WTC11 (cell line): ENCODE measurements around the gene LRIG1. TPM values are rescaled to one million over a fixed set of nuclear protein-coding genes. Genes with fewer than 3 reads are reported as not detected.

Experiments used
- ATAC-seq: fragments of 200-7000 bp; cut with Tn5 transposase; 2 replicates; pipeline ENCODE4 v1.10.0; 2021; ENCODE audit warnings: mild to moderate bottlenecking, moderate library complexity
- CTCF ChIA-PET: fragments of 300-600 bp; sonication (Branson Sonifier 250); formaldehyde crosslinking; loops from one replicate; lab custom pipeline; 2021; ENCODE audit warnings: antibody characterized with exemption; lab: Charles Lee
- POLR2A ChIA-PET: fragments of 350-600 bp; sonication (Branson Sonifier 250); formaldehyde crosslinking; loops from one replicate; lab custom pipeline; 2021; ENCODE audit warnings: antibody characterized with exemption; lab: Charles Lee
- DNase-seq: peaks from one replicate; pipeline ENCODE4 v3.0.0; 2021; ENCODE audit warnings: low spot score
- H3K27ac Mint-ChIP-seq: 2 replicates; pipeline ENCODE4 v1.8.0; 2021; ENCODE audit warnings: mixed read lengths
- H3K27me3 Mint-ChIP-seq: 2 replicates; pipeline ENCODE4 v1.8.0; 2021; ENCODE audit warnings: low read depth, mild to moderate bottlenecking, moderate library complexity, mixed read lengths
- H3K36me3 Mint-ChIP-seq: 2 replicates; pipeline ENCODE4 v1.8.0; 2021; ENCODE audit warnings: mixed read lengths
- H3K4me1 Mint-ChIP-seq: 2 replicates; pipeline ENCODE4 v1.8.0; 2022; ENCODE audit warnings: mixed read lengths
- H3K4me3 Mint-ChIP-seq: 2 replicates; pipeline ENCODE4 v1.8.0; 2021; ENCODE audit warnings: mild to moderate bottlenecking, moderate library complexity, mixed read lengths
- H3K9me3 Mint-ChIP-seq: 2 replicates; pipeline ENCODE4 v1.8.0; 2021; ENCODE audit warnings: mixed read lengths
- AR ChIP-seq: fragments of 250-450 bp; sonication (Bioruptor Pico); IDR thresholded peaks from 2 replicates; pipeline ENCODE4 v1.9.0; 2021; ENCODE audit warnings: mild to moderate bottlenecking
- E2F4 ChIP-seq: sonication (generic); formaldehyde crosslinking; IDR thresholded peaks from 2 replicates; pipeline ENCODE4 v1.8.1; 2022; ENCODE audit warnings: low read depth, mild to moderate bottlenecking, moderate library complexity, missing genetic modification reagents, borderline replicate concordance
- ELF4 ChIP-seq: sonication (generic); formaldehyde crosslinking; IDR thresholded peaks from 2 replicates; pipeline ENCODE4 v1.8.1; 2022; ENCODE audit warnings: low read depth, mild to moderate bottlenecking, moderate library complexity, missing genetic modification reagents
- ERG ChIP-seq: fragments of 250-450 bp; sonication (Bioruptor Pico); IDR thresholded peaks from 2 replicates; pipeline ENCODE4 v1.8.0; 2021; ENCODE audit warnings: mild to moderate bottlenecking
- HMGA2 ChIP-seq: fragments of 250-450 bp; sonication (Bioruptor Pico); IDR thresholded peaks from 2 replicates; pipeline ENCODE4 v1.4.0; 2021; ENCODE audit warnings: mild to moderate bottlenecking, moderate library complexity
- PREB ChIP-seq: sonication (generic); formaldehyde crosslinking; IDR thresholded peaks from 2 replicates; pipeline ENCODE4 v1.8.1; 2022; ENCODE audit warnings: mild to moderate bottlenecking, missing genetic modification reagents, moderate library complexity, borderline replicate concordance
- SMAD3 ChIP-seq: sonication (generic); formaldehyde crosslinking; IDR thresholded peaks from 2 replicates; pipeline ENCODE4 v1.8.0; 2022; ENCODE audit warnings: missing genetic modification reagents, mild to moderate bottlenecking, borderline replicate concordance
- STAT6 ChIP-seq: sonication (generic); formaldehyde crosslinking; conservative IDR thresholded peaks from 2 replicates; pipeline ENCODE4 v1.8.1; 2023; ENCODE audit warnings: mild to moderate bottlenecking, low read depth, missing genetic modification reagents, moderate library complexity
- TCF7 ChIP-seq: sonication (generic); formaldehyde crosslinking; IDR thresholded peaks from 2 replicates; pipeline ENCODE4 v1.8.0; 2022; ENCODE audit warnings: mild to moderate bottlenecking, low read depth, missing genetic modification reagents, moderate library complexity
- ZMAT4 ChIP-seq: fragments of 250-450 bp; sonication (Bioruptor Pico); IDR thresholded peaks from 2 replicates; pipeline ENCODE4 v1.9.0; 2021; ENCODE audit warnings: mild to moderate bottlenecking
- ZNF138 ChIP-seq: sonication (generic); formaldehyde crosslinking; conservative IDR thresholded peaks from 2 replicates; pipeline ENCODE4 v1.8.1; 2022; ENCODE audit warnings: mild to moderate bottlenecking, moderate library complexity, missing genetic modification reagents
- ZNF512 ChIP-seq: sonication (generic); formaldehyde crosslinking; IDR thresholded peaks from 2 replicates; pipeline ENCODE4 v1.8.1; 2022; ENCODE audit warnings: missing genetic modification reagents, borderline replicate concordance
- ZNF671 ChIP-seq: fragments of 250-450 bp; sonication (Bioruptor Pico); IDR thresholded peaks from 2 replicates; pipeline ENCODE4 v1.8.0; 2021; ENCODE audit warnings: mild to moderate bottlenecking
- total RNA-seq: library from RNA; stranded (reverse); gene quantifications from 3 replicates; pipeline ENCODE4 v1.2.3, GENCODE V29; 2021

LRIG1 gene
- total RNA-seq, 1 experiment from 2014 or later: 105 TPM

GRCh38 chr3:66441692-66442091 is 59.1 kb downstream of the LRIG1 start:
- Mint-ChIP-seq H3K9me3 (no peaks in the 10 kb centered on the region), H3K4me1 (peaks cover 96% of the 10 kb centered on the region), H3K27me3 (no peaks in the 10 kb centered on the region), H3K36me3 (peaks cover 19% of the 10 kb centered on the region), H3K27ac (peak overlapping the region; percentile 100), H3K4me3 (0 out of 2 replicates have a peak overlapping the region, but pooled peaks have one; percentile 74)
- no peak for ATAC-seq
- CTCF ChIA-PET: interaction anchor here (1.0 to 4.4 kb wide), 7 partner anchors 13 to 135 kb away, joined by 3 to 22 read pairs (median 3); no protein-coding TSS in a partner anchor
- POLR2A ChIA-PET: interaction anchor here (1.0 to 2.9 kb wide), 4 partner anchors 24 to 55 kb away, joined by 4 to 13 read pairs (median 6); no protein-coding TSS in a partner anchor
- DNase-seq: no peak
- no peak for TF ChIP-seq HMGA2
- no peak for TF ChIP-seq ZNF671 (CRISPR knock-in tag)
- no peak for TF ChIP-seq ERG
- no peak for TF ChIP-seq STAT6 (CRISPR knock-in tag)
- TF ChIP-seq SMAD3 (CRISPR knock-in tag): no peak
- no peak for TF ChIP-seq ZNF512 (CRISPR knock-in tag)

- Mint-ChIP-seq H3K27ac (peak overlapping the region; percentile 100), H3K36me3 (peaks cover 16% of the 10 kb centered on the region), H3K27me3 (no peaks in the 10 kb centered on the region), H3K4me1 (peaks cover 96% of the 10 kb centered on the region), H3K9me3 (no peaks in the 10 kb centered on the region), H3K4me3 (peak overlapping the region; percentile 12)
- DNase-seq (no peak), ATAC-seq (no peak)
- no peak for TF ChIP-seq ELF4 (CRISPR knock-in tag)
- no peak for TF ChIP-seq TCF7 (CRISPR knock-in tag)
- TF ChIP-seq E2F4 (CRISPR knock-in tag): no peak
- TF ChIP-seq ZNF138 (CRISPR knock-in tag): no peak
- no peak for TF ChIP-seq ZMAT4
- no peak for TF ChIP-seq PREB (CRISPR knock-in tag)
- TF ChIP-seq AR (CRISPR knock-in tag): no peak
- ChIA-PET CTCF (interaction anchor here (0.5 to 4.4 kb wide), 5 partner anchors 14 to 362 kb away, joined by 3 to 22 read pairs (median 3); no protein-coding TSS in a partner anchor), POLR2A (interaction anchor here (0.6 to 1.3 kb wide), 2 partner anchors 32 to 151 kb away, joined by 3 to 5 read pairs; no protein-coding TSS in a partner anchor)
Observed at GRCh38 chr3:66441129-66441528, 59.7 kb downstream of the LRIG1 start.
